Hepatocyte (in vitro differentiated cells): Measurements from ENCODE around the gene CLN3. TPM values are rescaled to one million over a fixed set of nuclear protein-coding genes. Genes with fewer than 3 reads are reported as not detected.
"Not testable (repeated sequence)": the region's sequence is repeated elsewhere in the genome, so short reads cannot be mapped to it uniquely, and the experiment has no call there.

Experiments used
- DNase-seq: peaks from one replicate; pipeline ENCODE4 v3.0.0-alpha.2; 2016; ENCODE audit warnings: low spot score
- H2AFZ ChIP-seq: fragments of 200-600 bp; sonication (generic); 2 replicates; pipeline ENCODE4 v1.6.0; 2016; ENCODE audit warnings: antibody characterized with exemption, mild to moderate bottlenecking
- H3K27ac ChIP-seq: fragments of 200-600 bp; sonication (generic); 2 replicates; pipeline ENCODE4 v1.5.1; 2016; ENCODE audit warnings: mild to moderate bottlenecking
- H3K27me3 ChIP-seq: fragments of 200-600 bp; sonication (generic); 2 replicates; pipeline ENCODE4 v1.6.1; 2016
- H3K36me3 ChIP-seq: fragments of 200-600 bp; sonication (generic); replicated peaks from 2 replicates; pipeline ENCODE4 v1.5.1; 2016; ENCODE audit warnings: low read depth; ENCODE audit not compliant: insufficient read depth
- H3K4me1 ChIP-seq: fragments of 200-600 bp; sonication (generic); 2 replicates; pipeline ENCODE4 v1.5.1; 2016; ENCODE audit warnings: mild to moderate bottlenecking, moderate library complexity; ENCODE audit not compliant: insufficient read depth
- H3K4me2 ChIP-seq: fragments of 200-600 bp; sonication (generic); 2 replicates; pipeline ENCODE4 v1.6.0; 2016
- H3K4me3 ChIP-seq: fragments of 200-600 bp; sonication (generic); 2 replicates; pipeline ENCODE4 v1.5.1; 2016; ENCODE audit warnings: mild to moderate bottlenecking
- H3K79me2 ChIP-seq: fragments of 200-600 bp; sonication (generic); 2 replicates; pipeline ENCODE4 v1.6.0; 2017; ENCODE audit warnings: mild to moderate bottlenecking
- H3K9me2 ChIP-seq: fragments of 200-600 bp; sonication (generic); replicated peaks from 2 replicates; pipeline ENCODE4 v1.6.0; 2017; ENCODE audit warnings: mild to moderate bottlenecking; ENCODE audit not compliant: insufficient read depth
- H3K9me3 ChIP-seq: fragments of 200-600 bp; sonication (generic); 2 replicates; pipeline ENCODE4 v1.5.1; 2016; ENCODE audit warnings: low read depth, mild to moderate bottlenecking
- H4K20me1 ChIP-seq: fragments of 200-600 bp; sonication (generic); 2 replicates; pipeline ENCODE4 v1.6.0; 2016; ENCODE audit warnings: mild to moderate bottlenecking; ENCODE audit not compliant: insufficient read depth, poor library complexity, severe bottlenecking
- EZH2 ChIP-seq: fragments of 200-600 bp; sonication (generic); IDR thresholded peaks from 2 replicates; pipeline ENCODE4 v1.6.1; 2016; ENCODE audit warnings: antibody characterized with exemption, mild to moderate bottlenecking, borderline replicate concordance
- EZH2phosphoT487 ChIP-seq: fragments of 200-600 bp; sonication (generic); IDR thresholded peaks from one replicate; pipeline ENCODE4 v1.6.1; 2018; ENCODE audit warnings: antibody characterized with exemption, mild to moderate bottlenecking, low read depth, moderate library complexity; ENCODE audit not compliant: unreplicated experiment, severe bottlenecking
- WGBS: methylation state at CpG from one replicate; pipeline ENCODE4 v1.1.6; 2016; ENCODE audit warnings: low lambda C conversion rate; ENCODE audit errors: missing lambda C conversion rate; 5-methylcytosine and 5-hydroxymethylcytosine counted together
- polyA plus RNA-seq: library from polyadenylated mRNA; unstranded; fragments of >200 nt; fragmentation: Nextera tagmentation; extraction: Ambion mirVana; gene quantifications from 2 replicates; pipeline ENCODE4 v1.2.1, GENCODE V29; 2016
- total RNA-seq: library from RNA; depleted of rRNA; stranded (reverse); fragments of >200 nt; gene quantifications from 2 replicates; pipeline ENCODE4 v1.2.3, GENCODE V29; 2014
- TF ChIP-seq, protein P1 (sequence below): fragments of 200-600 bp; sonication (generic); IDR thresholded peaks from 2 replicates; pipeline ENCODE4 v1.5.1; 2016; ENCODE audit warnings: antibody characterized with exemption, mild to moderate bottlenecking; ENCODE audit not compliant: poor library complexity

Gene CLN3
- total and polyA plus RNA-seq, 2 experiments from 2014 or later: 43.4 to 102 TPM

DNA sequence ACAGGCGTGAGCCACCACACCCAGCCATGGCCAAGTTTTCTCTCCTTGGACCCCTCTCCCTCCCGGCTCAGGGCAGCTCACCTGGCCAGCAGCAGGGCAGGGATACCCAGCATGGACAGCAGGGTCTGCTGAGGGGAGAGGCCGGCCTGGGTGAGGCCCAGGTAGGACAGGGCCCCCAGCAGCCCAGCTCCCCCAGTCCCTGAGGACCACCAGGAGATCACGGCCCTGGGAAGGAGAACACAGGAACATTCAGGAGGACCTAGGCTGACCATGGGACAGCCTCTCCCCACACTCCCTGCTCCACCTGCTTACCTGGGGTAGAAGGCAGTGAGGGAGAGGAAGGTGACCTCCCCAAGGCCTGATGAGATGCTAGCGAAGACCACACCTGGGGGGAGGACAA lies 5.6 kb downstream of the CLN3 start:
- no peaks in the 10 kb centered on the region for H3K9me2 ChIP-seq
- TF ChIP-seq, protein P1, sequence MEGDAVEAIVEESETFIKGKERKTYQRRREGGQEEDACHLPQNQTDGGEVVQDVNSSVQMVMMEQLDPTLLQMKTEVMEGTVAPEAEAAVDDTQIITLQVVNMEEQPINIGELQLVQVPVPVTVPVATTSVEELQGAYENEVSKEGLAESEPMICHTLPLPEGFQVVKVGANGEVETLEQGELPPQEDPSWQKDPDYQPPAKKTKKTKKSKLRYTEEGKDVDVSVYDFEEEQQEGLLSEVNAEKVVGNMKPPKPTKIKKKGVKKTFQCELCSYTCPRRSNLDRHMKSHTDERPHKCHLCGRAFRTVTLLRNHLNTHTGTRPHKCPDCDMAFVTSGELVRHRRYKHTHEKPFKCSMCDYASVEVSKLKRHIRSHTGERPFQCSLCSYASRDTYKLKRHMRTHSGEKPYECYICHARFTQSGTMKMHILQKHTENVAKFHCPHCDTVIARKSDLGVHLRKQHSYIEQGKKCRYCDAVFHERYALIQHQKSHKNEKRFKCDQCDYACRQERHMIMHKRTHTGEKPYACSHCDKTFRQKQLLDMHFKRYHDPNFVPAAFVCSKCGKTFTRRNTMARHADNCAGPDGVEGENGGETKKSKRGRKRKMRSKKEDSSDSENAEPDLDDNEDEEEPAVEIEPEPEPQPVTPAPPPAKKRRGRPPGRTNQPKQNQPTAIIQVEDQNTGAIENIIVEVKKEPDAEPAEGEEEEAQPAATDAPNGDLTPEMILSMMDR: no peak
- TF ChIP-seq EZH2phosphoT487 (no peak), EZH2 (no peak)
- H3K79me2 ChIP-seq: peaks cover 6% of the 10 kb centered on the region
- H3K4me1 ChIP-seq: no peaks in the 10 kb centered on the region
- no peak overlapping the region for H3K4me2 ChIP-seq
- no peaks in the 10 kb centered on the region for H3K27me3 ChIP-seq
- DNase-seq: no peak
- no peak overlapping the region for H3K4me3 ChIP-seq
- H3K36me3 ChIP-seq: no peaks in the 10 kb centered on the region
- H3K27ac ChIP-seq: no peak overlapping the region
- no peak overlapping the region for H2AFZ ChIP-seq
- 98% methylated on average over 5 of the region's 5 CpGs for WGBS
- no peaks in the 10 kb centered on the region for H3K9me3 ChIP-seq
- H4K20me1 ChIP-seq: no peaks in the 10 kb centered on the region

DNA sequence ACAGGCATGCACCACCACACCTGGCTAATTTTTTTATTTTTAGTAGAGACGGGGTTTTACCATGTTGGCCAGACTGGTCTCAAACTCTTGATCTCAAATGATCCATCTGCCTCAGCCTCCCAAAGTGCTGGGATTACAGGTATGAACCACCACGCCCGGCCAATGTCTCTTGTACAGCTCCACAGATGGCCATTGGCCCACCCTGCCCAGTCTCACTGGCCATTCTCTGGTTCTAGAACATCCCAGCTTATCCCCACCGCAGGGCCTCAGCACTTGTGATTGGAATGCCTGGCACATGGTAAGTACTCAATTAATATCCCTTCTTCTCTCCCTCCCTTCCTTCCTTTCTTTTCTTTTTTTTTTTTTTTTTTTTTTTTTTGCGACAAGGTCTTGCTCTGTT lies 8.5 kb downstream of the CLN3 start:
- not testable (repeated sequence) for H3K27me3 ChIP-seq, H3K4me3 ChIP-seq, H3K9me2 ChIP-seq, H4K20me1 ChIP-seq, H2AFZ ChIP-seq, H3K4me1 ChIP-seq, H3K9me3 ChIP-seq, H3K36me3 ChIP-seq, DNase-seq, H3K79me2 ChIP-seq, H3K27ac ChIP-seq, H3K4me2 ChIP-seq
- 94% methylated on average over 5 of the region's 5 CpGs for WGBS

DNA sequence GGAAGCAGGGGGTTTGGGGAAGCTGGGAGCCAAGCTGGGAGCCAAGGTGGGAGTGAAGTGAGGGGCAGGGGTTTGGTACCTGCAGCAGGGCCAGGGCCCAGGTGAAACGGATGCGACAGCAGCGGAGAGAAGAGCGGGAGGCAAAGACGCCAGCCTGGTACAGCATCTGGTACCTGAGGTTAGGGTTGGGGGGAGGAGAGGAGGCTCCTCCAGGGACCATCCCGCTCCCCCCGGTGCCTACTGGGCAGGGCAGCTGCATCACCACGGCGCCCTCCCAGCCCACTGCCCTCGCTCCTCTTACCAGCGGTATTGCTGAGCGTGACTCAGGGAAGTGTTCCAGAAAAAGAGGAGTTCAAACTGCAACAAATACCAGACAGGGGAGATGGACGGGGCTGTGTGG lies 9.8 kb downstream of the CLN3 start:
- no peak overlapping the region for H2AFZ ChIP-seq
- no peak overlapping the region for H3K4me3 ChIP-seq
- H3K36me3 ChIP-seq: no peaks in the 10 kb centered on the region
- no peaks in the 10 kb centered on the region for H3K79me2 ChIP-seq
- H3K27ac ChIP-seq: peak overlapping the region; percentile 56
- no peak overlapping the region for H3K4me2 ChIP-seq
- no peaks in the 10 kb centered on the region for H4K20me1 ChIP-seq
- TF ChIP-seq, protein P1: no peak
- TF ChIP-seq EZH2phosphoT487: no peak
- TF ChIP-seq EZH2: no peak
- H3K4me1 ChIP-seq: no peaks in the 10 kb centered on the region
- H3K27me3 ChIP-seq: no peaks in the 10 kb centered on the region
- no peak for DNase-seq
- H3K9me3 ChIP-seq: no peaks in the 10 kb centered on the region
- WGBS: 94% methylated on average over 13 of the region's 13 CpGs
- no peaks in the 10 kb centered on the region for H3K9me2 ChIP-seq

DNA sequence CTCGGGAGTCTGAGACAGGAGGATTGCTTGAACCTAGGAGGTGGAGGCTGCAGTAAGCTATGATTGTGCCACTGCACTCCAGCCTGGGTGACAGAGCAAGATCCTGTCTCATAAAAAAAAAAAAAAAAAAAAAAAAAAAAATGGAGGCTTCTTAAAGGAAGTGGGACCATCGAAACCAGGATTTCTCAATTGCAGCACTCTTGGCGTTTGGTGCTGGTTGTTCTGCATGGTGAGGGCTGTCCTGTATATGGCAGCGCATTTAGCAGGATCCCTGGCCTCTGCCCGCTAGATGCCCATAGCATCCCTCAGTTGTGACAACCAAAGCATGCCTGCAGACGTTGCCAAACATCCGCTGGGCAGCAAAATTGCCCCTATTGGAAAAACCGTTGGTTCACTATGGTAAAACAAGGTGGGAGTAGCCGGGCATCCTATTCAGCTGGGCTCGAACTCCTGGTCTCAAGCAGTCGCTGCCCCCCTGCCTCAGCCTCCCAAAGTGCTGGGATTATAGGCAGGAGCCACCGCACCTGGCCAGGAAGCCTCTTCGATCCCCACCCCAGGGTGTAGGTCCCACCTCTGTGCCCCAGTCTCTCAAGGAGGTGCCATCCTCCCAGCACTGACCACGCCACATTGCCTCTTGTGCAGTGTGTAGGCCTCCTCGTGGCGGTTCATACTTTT lies 13.2 kb downstream of the CLN3 start:
- H3K9me3 ChIP-seq: no peaks in the 10 kb centered on the region
- H3K4me1 ChIP-seq: no peaks in the 10 kb centered on the region
- H3K27ac ChIP-seq: no peak overlapping the region
- H2AFZ ChIP-seq: no peak overlapping the region
- no peak overlapping the region for H3K4me3 ChIP-seq
- no peaks in the 10 kb centered on the region for H3K79me2 ChIP-seq
- no peak overlapping the region for H3K4me2 ChIP-seq
- no peaks in the 10 kb centered on the region for H3K36me3 ChIP-seq
- H3K27me3 ChIP-seq: no peaks in the 10 kb centered on the region
- H4K20me1 ChIP-seq: no peaks in the 10 kb centered on the region
- WGBS: 97% methylated on average over 16 of the region's 16 CpGs
- no peak for DNase-seq
- no peak for TF ChIP-seq EZH2phosphoT487
- TF ChIP-seq, protein P1: no peak
- TF ChIP-seq EZH2: no peak
- H3K9me2 ChIP-seq: no peaks in the 10 kb centered on the region
